Stimulated activated naive CD8-positive, alpha-beta T cell treated with anti-CD3 and anti-CD28 coated beads, Interleukin-15, Interleukin-2, amounts not matched to agents 100 U/mL and 50 U/mL, for 24 hours (primary cell): Measurements from ENCODE around the gene PLCXD1.
A peak's percentile ranks its signal among the peaks of the same experiment; 100 is the strongest.
"Not testable (repeated sequence)": the region's sequence is repeated elsewhere in the genome, so short reads cannot be mapped to it uniquely, and the experiment has no call there.

Source experiments
- ATAC-seq: fragments of 150-1000 bp; cut with Tn5 transposase; one replicate; pipeline ENCODE4 v1.10.0; 2021
- DNase-seq: peaks from one replicate; pipeline ENCODE4 v3.0.0; 2021

PLCXD1 gene

DNA sequence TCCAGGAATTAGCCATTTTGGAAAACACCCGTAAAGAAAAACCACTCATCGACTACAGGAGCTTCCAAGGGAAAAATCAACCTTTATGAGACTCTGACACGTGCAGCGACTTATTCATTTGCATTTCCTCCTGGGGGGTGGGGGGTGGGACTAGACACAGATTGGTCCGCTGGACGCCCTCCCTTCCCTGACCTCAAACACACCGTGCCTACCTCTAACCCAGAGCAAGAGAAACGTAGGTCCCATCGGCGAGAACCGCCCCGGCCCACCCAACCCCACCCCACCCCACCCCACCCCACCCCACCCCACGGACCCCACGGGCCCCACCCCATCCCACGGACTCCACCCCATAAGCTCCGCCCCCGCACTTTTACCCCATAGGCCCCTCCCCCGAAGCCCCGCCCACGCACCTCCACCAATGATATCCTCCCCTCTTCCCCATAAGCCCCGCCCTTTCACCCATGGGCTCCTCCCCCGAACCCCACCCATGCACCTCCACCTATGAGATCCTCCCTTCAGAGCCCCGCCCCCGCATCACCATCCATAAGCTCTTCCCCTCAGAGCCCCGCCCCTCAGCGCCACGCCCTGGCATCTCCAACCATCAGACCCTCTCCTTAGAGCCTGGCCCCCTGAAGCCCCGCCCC, 36.4 kb downstream of the PLCXD1 start:
- ATAC-seq: no peak
- no peak for DNase-seq

GRCh38 chrX:318068-318738, 37.0 kb downstream of the PLCXD1 start:
- peak; percentile 75 for ATAC-seq

GRCh38 chrX:318739-319578, 37.8 kb downstream of the PLCXD1 start, which contains the start of gene GTPBP6:
TSS of gene GTPBP6 (minus strand) at chrX:318796. CDS start at chrX:318787, 9 bp downstream.
- DNase-seq: peak; percentile 97
- peak; percentile 83 for ATAC-seq

More at GRCh38 chrX:318068-318738, 37.0 kb downstream of the PLCXD1 start:
- DNase-seq: peak; percentile 98

DNA sequence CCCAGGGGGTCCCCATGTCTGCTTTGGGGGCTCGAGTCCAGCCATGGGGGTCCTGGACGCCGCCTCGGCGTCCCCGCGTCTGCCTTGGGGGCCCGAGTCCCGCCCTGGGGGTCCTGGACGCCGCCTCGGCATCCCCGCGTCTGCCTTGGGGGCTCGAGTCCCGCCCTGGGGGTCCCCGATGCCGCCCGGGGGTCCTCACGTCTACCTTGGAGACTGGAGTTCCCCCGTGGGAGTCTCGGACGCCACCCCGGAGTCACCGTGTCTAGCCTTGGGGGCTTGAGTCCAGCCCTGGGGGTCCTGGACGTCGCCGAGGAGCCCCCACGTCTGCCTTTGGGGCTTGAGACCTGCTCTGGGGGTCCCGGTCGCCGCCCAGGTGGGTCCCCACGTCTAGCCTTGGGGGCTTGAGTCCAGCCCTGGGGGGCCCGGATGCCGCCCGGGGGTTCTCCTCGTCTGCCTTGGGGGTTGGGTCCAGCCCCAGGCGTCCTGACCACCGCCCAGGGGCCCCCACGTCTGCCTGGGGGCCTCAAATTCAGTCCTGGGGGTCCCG, 38.5 kb downstream of the PLCXD1 start:
- DNase-seq: no peak
- no peak for ATAC-seq

DNA sequence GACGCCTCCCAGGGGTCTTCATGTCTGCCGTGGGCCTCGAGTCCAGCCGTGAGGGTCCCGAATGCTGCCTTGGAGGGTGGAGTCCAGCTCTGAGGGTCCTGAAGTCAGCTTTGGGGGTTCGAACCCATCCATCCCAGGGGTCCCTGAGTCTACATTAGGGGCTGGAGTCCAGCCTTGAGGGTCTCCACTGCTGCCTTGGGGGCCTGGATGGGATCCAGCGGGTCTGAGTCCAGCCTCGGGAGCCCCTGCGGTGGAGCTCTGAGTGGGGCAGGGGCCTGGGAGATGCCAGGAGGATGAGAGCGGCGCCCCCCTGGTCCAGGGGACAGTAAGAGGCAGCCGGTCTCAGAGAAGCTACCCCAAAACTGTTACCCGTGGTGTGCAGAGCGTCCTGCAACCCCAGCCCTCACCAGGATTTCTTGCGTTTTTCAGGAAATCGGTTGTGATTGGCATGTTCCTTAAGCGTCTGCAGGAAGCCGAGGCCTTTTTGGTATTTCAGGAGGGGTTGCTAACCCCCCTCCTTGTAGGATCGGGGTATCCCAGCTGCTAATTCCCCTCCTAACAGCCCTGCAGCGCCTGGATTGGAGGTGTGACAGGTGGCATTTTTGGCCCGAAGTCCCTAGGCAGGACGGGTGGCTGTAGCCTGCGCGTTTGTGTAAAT, 39.1 kb downstream of the PLCXD1 start:
- no peak for DNase-seq
- no peak for ATAC-seq

DNA sequence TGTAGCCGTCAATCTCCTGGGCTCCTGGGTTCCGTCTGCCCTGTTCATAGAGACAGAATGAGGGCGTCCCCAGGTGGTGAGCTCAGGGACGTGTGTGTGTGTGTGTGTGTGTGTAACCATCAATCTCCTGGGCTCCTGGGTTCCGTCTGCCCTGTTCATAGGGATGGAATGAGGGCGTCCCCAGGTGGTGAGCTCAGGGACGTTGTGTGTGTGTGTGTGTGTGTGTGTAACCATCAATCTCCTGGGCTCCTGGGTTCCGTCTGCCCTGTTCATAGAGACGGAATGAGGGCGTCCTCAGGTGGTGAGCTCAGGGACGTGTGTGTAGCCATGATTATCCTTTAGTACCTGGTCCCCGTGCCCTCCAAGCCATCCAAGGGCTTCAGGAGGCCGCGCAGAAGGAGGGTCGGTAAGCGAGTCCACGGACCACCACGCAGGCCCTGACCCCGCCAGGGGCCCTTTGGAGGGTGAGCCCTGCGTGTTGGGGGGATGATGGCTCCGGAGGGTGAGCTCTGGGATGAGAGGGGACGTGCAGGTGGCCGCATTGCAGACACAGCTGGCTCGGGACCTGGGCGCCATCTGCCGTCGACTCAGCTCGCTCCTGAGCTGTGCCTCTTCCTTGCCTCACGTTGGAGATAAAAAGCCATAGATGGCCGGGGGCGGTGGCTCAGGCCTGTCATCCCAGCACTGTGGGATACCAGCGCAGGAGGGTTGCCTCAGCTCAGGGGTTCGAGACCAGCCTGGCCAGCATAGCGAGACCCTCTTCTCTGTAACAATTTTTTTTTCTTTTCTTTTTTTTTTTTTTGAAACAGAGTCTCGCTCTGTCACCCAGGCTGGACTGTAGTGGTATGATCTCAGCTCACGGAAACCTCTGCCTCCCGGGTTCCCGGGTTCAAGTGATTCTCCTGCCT, 42.8 kb downstream of the PLCXD1 start:
- peak; percentile 47 for ATAC-seq

DNA sequence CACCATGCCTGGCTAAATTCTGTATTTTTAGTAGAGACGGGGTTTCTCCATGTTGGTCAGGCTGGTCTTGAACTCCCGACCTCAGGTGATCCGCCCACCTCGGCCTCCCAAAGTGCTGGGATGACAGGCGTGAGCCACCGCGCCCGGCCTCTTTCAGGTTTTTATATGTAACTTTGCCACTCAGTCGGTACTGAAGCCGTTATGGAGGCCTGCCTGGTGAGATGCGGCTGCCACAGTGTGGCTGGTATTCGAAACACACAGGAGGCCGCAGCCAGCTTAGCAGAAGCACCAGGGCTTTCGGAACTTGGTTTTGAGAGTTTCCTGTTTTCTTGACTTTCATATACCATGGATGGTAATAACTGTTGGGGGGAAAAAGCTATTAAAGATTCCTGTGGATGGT, 43.5 kb downstream of the PLCXD1 start:
- not testable (repeated sequence) for ATAC-seq, DNase-seq

More for the DNA sequence above, 42.8 kb downstream of the PLCXD1 start:
- DNase-seq: peak; percentile 60

DNA sequence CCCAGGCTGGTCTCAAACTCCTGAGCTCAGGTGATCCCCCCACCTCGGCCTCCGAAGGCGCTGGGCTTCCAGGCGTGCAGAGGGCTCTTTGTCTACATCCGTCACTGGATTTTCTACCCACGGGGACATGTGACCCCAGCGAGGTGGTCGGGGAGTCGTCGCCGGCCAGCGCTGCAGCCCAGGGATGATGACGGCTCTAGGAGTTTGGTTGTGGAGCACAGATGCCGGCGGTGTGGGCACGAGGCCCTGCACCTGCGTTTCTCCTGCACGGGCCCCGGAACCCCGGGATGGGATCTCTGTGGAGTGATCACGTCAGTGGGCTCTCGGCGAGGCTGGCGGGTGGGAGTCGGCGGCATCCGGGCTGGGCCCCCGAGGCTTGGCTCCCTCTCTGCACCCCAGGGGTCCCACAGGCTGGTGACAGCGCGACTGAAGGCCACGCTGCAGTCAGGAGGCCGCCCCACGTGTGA, 46.5 kb downstream of the PLCXD1 start:
- ATAC-seq: no peak
- DNase-seq: no peak

- DNase-seq (no peak), ATAC-seq (no peak)
These were observed 48.2 kb downstream of the PLCXD1 start for GRCh38 chrX:329291-329910.

DNA sequence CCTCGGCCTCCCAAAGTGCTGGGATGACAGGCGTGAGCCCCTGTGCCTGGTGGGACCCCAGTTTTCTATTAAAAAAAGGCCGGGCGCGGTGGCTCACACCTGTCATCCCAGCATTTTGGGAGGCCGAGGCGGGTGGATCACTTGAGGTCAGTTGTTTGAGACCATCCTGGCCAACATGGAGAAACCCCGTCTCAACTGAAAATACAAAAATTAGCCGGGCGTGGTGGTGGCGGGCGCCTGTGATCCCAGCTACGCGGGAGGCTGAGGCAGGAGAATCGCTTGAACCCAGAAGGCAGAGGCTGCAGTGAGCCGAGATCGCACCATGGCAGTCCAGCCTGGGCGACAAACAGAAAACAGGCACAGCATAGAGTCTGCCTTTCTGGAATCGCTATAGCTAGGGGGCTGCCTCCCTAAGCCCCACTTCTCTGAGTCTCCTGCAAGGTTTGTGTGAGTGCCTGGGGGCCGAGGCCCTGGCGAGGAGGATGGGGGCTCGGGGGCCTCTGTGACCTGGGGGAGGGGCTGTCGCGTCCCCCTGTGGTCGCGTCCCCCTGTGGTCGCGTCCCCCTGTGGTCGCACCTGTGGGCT, 49.1 kb downstream of the PLCXD1 start:
- DNase-seq: not testable (repeated sequence)

GRCh38 chrX:330726-331150, 49.6 kb downstream of the PLCXD1 start:
- no peak for DNase-seq
- no peak for ATAC-seq

More for the DNA sequence above, 49.1 kb downstream of the PLCXD1 start:
- ATAC-seq: not testable (repeated sequence)

- DNase-seq (peak; percentile 34), ATAC-seq (peak; percentile 51)
These were observed 50.1 kb downstream of the PLCXD1 start for GRCh38 chrX:331151-331824.

GRCh38 chrX:331825-332495, 50.8 kb downstream of the PLCXD1 start:
- ATAC-seq (no peak), DNase-seq (no peak)

GRCh38 chrX:332496-332860, 51.3 kb downstream of the PLCXD1 start:
- ATAC-seq: no peak
- DNase-seq: no peak

DNA sequence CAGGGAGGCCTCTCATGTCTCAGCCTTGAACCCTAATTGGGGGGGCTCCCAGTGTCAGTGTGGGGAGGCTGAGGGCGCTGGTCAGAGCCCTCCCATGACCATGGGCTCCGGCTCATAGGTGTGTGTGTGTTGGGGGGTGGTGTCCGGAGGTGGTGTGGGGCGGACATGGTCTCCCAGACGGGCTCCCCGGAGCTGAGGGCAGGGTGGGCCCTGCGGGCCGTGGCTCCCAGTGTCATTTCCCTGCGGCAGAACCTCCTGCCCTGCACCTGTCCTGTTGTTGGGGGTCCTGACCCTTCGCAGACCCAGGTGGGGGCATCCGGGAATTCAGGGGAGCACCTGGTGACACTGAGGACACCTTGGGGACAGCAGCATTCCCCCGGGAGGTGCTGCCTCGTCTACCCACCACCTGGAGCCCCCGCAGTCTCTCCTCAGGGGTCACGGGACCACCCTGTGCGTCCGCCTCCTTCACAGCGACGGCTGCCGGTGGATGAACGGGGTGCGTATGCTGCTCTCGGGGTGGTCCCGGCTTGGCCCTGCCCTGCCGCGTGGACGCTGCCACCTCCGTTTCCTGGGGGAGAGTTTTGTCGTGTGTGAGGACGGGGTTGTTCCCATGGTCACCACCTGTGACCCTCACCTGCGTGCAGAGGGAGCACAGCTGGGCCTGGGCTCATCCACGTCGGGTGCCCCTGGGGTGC, 51.9 kb downstream of the PLCXD1 start:
- ATAC-seq: no peak
- DNase-seq: no peak

DNA sequence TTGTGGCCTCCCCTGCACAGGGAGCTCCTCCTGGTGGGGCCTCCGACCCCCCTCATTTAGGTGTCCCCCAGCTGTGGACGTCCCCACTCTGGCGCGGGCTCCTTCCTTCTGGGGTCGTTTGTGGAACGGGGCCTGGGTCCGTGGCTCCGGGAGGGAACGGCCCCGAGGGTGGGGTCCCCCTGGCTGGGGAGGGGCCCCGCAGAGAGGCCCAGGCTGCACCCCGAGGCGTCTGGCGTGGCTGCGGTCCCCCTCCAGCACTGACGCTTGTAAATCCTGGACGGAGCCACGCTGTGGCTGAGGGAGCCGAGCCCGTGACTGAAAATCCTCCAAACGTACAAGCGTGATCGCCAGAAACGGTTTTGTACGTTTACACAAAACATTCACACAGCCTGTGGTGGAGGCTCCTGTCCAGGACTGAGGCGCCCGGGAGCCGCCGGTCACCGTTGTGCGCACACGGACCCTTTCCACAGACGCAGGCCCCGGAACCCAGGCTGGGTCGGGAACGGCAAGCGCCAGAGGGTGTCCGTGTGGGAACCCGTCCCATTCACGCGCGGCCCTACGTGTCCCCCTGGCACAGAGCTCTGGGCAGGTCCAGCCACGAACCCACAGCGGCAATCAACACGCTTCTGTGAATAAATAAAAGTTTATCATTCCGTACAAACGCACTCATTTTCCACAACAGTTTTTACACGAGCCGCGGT, 52.6 kb downstream of the PLCXD1 start:
- DNase-seq (no peak), ATAC-seq (no peak)

DNA sequence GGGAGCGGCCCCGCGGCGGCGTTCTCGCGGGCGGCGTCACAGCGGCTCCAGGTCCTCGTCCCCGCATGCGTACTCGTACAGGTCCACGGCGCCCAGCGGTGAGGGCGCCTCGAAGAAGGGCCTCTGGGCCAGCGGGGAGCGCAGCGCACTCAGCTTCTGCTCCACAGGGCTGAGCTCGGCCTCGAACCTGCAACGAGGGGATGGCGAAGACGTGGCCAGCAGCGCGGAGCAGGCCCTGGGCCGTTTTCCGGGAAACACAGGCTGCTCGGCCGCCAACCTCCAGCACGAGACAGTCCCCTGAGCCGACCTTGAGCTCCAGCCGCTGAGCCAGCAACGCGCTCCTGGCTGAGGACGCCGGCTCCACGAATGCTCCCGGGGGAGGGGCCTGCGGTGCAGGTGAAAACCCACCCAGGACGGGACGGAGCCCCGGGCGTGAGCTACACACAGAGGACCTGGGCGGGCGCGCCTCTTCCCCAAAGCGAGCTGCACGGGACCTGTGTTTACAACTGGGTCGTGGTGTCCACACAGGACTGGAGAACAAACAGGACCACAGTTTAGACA, 53.2 kb downstream of the PLCXD1 start:
- DNase-seq: no peak
- ATAC-seq: no peak
